ENCODE data around the gene NFATC3. TPM values are rescaled to one million over a fixed set of nuclear protein-coding genes. Genes with fewer than 3 reads are reported as not detected.
A peak's percentile ranks its signal among the peaks of the same experiment; 100 is the strongest.

Gene NFATC3
- total RNA-seq, 2 donors from 2014 or later = 22.5 to 29.3 TPM

DNA sequence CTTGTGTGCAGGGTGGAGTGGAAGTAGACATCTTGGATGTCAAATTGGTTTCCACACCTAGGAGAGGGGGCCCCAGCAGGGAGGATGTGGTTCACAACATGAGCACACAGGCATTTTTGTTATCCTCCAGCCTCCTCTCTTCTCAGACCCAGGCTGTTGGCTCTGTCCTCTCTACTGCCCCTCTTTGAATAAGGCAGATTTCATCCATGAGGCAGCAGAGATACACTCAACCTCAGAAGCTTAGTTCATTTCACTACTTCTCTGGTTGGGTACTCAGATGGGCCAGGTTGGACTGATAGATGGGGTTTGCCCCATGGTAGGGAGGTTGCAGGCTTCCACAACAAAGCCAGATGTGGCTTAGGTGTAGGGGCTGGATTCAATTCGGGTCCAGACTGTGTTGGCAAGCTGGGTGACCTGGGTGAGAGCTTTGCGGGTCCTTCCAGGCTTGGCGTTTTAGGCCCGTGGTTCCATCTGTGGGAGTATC is 22.2 kb upstream of the NFATC3 start:
- Histone ChIP-seq H3K9me3 (no peaks in the 10 kb centered on the region), H3K36me3 (no peaks in the 10 kb centered on the region), H3K27me3 (no peaks in the 10 kb centered on the region), H3K27ac (no peak overlapping the region), H3K4me1 (peaks cover 3% of the 10 kb centered on the region), H3K9ac (ENCODE audit: low read depth in 2 of 2, low read length in 2 of 2) (no peak overlapping the region), H3K4me3 (no peak overlapping the region)
- intact Hi-C loops (cut with DNase I) = no loop called here
- no peak for TF ChIP-seq CTCF (IDR thresholded peaks at IDR 0.05)
- no peak for DNase-seq

DNA sequence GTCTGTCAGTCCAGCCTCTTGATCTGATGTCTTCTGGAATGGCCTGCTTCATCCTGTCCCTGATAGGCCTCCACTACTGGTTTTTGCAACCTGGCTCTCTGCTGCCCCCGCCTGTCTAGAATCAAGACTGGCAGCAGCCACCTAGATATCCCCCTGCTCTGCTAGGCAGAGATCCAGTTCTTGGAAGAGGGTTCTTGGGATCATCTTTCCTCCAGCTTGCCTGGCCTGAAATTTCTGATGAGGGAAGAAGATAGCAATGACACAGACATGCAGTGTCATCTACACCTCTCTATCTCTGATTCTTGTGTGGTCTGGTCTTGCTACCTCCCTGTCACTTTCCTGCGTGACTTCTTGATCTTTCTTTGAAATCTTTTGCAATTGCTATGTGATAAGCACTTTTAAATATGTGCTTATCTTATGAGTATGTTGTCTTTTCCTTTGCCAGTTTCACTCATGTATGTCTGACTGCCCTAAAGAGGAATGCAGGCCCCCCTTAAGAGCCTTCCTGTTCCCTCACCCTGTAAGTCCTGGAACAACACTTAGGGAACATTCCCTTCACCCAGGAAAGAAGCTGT is 20.3 kb upstream of the NFATC3 start:
- intact Hi-C loops (cut with DNase I) = no loop called here
- Histone ChIP-seq H3K9me3 (no peaks in the 10 kb centered on the region), H3K27ac (no peak overlapping the region), H3K4me3 (no peak overlapping the region), H3K9ac (ENCODE audit: low read depth in 2 of 2, low read length in 2 of 2) (no peak overlapping the region), H3K4me1 (peaks cover 8% of the 10 kb centered on the region), H3K36me3 (no peaks in the 10 kb centered on the region), H3K27me3 (no peaks in the 10 kb centered on the region)
- peak; percentile 83 for TF ChIP-seq CTCF (IDR thresholded peaks at IDR 0.05)
- DNase-seq = peak; percentile 77

GRCh38 chr16:68065716-68066305 is 19.4 kb upstream of the NFATC3 start:
- Histone ChIP-seq H3K27me3 (no peaks in the 10 kb centered on the region), H3K4me3 (no peak overlapping the region), H3K27ac (no peak overlapping the region), H3K4me1 (peaks cover 8% of the 10 kb centered on the region), H3K36me3 (no peaks in the 10 kb centered on the region), H3K9ac (ENCODE audit: low read depth in 2 of 2, low read length in 2 of 2) (no peak overlapping the region), H3K9me3 (no peaks in the 10 kb centered on the region)
- intact Hi-C loops (cut with DNase I) = no loop called here
- TF ChIP-seq CTCF (IDR thresholded peaks at IDR 0.05) = no peak
- no peak for DNase-seq

GRCh38 chr16:68066763-68067162 is 18.4 kb upstream of the NFATC3 start:
- Histone ChIP-seq H3K9me3 (no peaks in the 10 kb centered on the region), H3K4me1 (peaks cover 8% of the 10 kb centered on the region), H3K27me3 (no peaks in the 10 kb centered on the region), H3K4me3 (no peak overlapping the region), H3K36me3 (no peaks in the 10 kb centered on the region), H3K9ac (ENCODE audit: low read depth in 2 of 2, low read length in 2 of 2) (no peak overlapping the region), H3K27ac (no peak overlapping the region)
- intact Hi-C loops (cut with DNase I) = no loop called here
- no peak for TF ChIP-seq CTCF (IDR thresholded peaks at IDR 0.05)
- DNase-seq = no peak

DNA sequence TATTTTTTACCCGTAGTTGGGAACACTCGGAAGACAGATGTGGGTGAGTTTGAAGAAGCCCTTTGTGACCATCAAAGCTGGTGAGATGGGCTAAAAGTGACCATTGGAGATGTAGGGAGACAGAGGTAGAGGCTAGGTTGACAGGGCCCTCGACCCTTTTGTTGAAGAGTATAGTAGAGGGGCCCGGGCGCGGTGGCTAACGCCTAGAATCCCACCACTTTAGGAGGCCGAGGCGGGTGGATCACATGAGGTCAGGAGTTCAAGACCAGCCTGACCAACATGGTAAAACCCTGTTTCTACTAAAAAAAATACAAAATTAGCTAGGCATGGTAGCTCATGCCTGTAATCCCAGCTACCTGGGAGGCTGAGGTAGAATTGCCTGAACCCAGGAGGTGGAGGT is 16.2 kb upstream of the NFATC3 start:
- Histone ChIP-seq H3K4me3 (no peak overlapping the region), H3K36me3 (no peaks in the 10 kb centered on the region), H3K4me1 (peaks cover 8% of the 10 kb centered on the region), H3K9ac (ENCODE audit: low read depth in 2 of 2, low read length in 2 of 2) (no peak overlapping the region), H3K27ac (no peak overlapping the region), H3K27me3 (no peaks in the 10 kb centered on the region), H3K9me3 (no peaks in the 10 kb centered on the region)
- DNase-seq = no peak
- no peak for TF ChIP-seq CTCF (IDR thresholded peaks at IDR 0.05)
- intact Hi-C loops (cut with DNase I) = no loop called here
